NCI-H345 treated with DMSO at 0.1 percent for 48 hours (cell line): Measurements from ENCODE around the gene SHOC2.

Source experiments
- DNase-seq: peaks from one replicate; lab custom pipeline; 2025; ENCODE audit not compliant: unreplicated experiment; lab: John Stamatoyannopoulos, UW

The SHOC2 gene

DNA sequence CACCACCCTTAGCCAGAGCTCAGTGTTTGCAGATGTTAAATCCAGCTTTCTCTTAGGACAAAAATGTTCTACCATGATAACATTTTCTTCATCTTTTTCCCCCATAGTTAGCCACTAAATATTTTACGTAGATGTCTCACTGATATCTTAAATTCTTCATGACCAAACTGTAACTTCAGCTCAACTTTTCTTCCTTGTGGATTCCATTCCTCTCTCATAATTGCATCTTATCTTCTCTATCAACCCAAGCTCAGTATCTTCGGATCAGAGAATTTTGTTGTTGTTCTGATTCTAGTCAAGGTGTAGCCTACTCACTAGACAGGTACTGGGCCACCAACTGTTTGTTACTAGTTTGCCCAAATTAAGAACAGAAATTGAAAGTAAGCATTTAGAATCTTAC, 60.2 kb downstream of the SHOC2 start:
- no peak for DNase-seq

DNA sequence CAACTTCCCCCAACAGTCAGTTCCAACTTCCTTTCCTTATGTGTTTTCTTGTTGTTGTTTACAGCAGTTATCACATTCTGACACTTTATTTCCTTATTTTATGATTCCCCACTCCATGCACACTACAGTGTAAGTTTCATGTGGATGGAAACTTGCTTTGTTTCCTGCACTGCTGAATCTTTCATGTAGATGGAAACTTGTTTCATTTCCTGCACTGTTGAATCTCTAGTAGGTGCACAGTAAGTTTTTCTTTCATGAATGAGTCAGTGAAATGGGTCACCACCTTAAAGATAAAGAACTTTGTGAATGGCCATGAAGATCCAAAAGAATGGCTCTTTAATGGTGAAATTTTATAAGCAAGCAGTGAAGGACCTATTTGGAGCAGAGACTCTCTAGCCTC, 61.4 kb downstream of the SHOC2 start:
- no peak for DNase-seq

DNA sequence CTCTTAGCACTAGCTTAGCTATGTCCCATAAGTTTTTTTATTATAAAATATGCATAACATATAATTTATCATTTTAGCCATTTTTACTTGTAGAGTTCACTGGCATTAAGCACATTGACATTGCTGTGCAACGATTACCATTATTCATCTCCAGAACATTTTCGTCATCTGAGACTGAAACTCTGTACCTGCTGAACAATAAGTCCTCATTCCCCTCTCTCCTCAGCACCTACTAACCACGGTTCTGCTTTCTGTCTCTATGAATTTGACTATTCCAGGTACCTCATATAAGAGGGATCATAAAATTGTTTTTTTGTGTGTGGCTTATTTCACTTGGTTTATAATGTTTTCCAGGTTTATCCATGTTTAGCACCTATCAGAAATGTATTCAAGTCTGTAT, 64.1 kb downstream of the SHOC2 start:
- no peak for DNase-seq

DNA sequence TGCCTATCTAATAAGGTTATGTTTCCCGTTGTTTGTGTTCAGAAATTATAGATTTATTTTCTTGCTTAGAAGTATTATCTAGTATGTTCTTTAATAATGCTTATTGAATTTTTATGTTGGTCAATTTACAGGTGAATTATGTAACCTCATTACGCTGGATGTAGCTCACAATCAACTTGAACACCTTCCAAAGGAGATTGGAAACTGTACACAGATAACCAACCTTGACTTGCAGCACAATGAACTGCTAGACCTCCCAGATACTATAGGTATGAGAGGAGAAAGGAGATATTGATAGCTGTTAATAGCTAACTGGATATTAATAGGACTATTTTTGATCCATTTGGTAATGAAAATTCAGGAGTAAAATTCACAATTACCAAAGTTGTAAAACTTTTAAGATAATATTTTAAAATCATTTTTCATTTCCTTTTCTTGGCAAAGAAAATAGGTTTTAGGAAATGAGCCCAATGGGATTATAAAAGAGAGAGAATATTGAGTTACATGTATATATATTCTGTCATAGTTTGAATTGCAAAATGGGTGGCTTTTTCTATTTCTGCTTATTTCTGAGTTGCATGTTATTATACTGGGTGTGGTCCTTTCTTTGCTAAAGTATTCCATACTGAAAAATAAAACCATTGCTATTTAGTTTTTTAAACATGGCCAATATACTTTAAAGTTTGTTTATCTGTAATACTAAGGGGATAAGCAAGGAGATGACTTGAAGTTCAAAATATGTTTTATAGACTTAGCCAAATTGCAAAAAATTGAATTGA, 66.3 kb downstream of the SHOC2 start:
- DNase-seq: no peak

DNA sequence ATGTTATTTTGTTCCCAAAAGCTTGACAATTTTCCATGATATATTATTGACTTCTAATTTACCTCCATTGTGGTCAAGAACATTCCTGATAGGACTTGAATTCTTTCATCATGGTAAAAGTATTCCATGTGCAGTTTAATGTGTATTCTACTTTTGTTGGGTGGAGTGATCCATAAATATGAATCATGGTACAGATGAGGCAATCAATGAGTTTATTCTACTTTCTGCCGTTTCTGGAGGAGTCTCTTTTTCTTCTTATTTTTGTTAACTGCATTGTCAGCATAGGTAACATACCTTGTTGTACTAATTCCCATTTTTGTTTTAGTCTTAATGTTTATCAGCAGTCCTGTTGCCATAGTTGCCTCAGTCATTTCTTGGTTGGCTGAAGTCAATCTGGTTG, 69.6 kb downstream of the SHOC2 start:
- no peak for DNase-seq

DNA sequence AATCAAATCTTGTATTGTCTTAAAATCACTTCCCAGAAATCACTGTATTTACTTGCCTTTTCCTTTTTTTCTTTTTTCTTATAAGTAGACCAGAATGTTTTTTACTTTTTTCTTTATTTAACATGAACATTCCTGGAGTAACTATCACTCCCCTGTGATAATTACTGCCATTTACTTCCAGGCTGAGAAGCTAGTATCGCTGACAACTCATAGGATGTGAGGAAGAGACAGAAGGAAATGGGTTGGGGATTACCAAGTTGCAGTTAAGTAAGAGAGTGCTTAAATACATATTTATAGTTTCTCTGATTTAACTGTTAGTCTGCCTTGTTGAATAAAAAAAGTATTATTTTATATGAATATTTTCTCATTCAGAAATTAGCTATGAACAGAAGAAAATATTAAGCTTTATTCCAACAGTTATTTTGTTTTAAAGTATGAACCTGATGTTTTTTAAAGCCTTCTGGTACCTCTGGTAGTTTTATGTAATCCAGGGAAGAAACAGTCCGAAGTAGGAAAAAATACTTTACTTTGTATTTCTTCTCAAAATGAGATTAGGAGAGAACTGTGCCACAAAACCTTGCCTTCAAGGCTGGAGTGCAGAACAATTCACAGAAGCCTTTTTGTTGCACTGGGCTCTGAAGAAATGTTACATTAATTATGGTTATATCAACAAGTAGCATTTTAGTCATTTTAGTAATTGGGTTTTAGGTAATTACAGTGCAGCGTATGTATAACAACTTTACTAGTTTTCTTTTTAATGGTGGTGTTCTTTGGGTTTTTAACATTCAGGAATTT, 72.8 kb downstream of the SHOC2 start:
- DNase-seq: no peak

DNA sequence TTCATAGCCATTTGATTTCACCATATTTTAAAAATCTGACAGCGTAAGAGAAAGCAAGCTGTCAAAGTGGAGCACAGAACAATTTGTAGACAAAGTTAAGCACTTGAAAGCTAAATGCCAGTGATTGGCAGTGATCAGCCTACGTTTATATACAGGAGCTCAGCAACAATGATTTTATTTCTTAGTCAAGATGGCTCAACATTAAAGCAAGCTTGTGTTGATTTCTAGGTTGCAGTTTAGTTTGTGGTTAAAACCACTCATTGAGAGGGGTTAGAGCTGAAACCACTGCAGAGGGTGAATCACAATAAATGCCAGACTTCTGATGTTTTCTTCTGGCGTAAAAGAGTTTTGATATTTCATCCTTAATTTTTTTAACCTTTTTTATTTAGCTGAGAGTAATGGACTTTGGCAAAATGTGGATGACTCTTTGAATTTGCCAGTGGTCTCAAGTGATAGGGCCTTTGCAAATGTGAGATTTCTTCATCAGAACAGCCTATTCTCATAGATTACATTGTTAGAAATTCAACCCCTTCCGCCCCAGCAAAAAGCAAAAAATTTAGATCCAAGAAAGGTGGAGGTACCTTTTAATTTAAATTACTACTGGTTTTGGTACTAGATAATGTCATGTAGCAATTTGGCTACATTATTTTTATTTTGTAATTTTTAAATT, 73.8 kb downstream of the SHOC2 start:
- DNase-seq: no peak

DNA sequence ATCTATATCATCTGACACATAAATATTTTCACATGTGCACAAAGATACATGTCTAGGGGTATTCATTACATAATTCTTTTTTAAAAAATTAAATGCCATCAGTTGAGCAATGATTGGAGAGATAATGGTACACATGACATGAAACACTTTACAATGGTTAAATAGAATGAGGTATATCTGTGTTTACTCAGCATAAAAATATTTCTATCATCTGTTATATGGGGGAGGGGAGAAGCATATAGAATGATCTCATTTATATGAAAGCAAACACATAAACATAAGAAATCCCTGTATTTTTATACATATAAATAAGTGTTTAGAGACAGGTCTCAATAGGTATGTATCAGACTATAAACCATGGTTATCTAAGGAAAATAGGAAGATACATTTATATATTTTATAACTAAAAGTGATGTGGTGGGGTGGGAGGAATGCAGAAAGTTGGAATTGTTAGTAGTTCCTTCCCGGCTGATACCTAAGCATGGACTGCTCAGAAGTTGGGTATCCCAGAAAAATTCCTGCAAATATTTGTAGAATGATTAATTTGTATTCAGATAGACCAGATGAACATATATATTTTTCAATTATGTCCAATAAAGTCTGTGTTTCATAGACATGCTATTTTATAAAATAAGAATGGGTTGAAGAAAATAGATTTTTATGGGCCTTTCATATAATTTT, 75.1 kb downstream of the SHOC2 start:
- no peak for DNase-seq

DNA sequence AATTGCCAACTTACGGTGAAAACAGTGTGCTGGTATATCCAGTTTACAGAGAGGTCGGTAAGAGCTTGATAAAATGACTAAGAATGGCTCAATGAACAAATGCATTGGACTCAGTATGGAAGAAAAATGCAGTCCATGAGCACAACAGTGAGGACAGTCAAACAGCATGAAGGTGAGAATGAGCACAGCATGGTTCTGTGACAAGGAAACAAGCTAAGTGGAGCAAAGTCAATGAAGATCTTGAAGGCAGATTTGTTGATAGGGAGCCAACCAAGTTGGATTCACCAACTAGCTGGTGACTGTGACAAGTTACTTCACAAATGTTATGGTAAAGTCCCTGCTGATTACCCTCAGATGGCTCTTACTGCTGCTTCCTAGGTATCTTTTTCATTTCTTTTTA, 75.9 kb downstream of the SHOC2 start:
- DNase-seq: no peak

DNA sequence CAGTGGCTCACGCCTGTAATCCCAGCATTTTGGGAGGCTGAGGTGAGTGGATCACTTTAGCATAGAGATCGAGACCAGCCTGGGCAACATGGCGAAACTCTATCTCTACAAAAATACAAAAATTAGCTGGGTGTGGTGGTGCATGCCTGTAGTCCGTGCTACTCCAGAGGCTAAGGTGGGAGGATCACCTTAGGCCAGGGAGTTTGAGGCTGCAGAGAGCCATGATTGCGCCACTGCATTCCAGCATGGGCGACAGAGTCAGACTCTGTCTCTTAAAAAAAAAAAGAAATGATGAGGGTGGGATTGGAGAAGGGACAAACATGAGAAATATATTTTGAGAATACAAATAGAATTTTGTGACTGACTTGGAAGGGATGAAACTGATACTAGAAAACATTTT, 76.9 kb downstream of the SHOC2 start:
- no peak for DNase-seq

DNA sequence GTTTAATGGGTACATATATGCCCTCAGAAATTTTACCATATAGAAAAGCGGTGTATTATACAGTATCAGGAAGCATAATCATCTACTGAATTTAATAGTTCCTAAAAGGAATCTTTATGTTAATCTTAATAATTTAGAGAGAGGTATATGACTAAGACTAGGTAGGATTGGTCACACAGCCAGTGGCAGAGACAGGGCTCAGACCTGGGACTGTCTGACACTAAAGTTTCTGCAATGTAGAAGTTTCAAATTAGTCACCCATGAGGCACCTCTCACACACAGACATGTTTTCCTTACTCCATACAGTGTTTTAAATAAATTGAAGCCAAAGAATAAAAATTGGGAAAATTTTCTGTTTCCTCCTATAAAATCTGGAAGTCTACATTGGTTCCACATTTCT, 84.6 kb downstream of the SHOC2 start:
- no peak for DNase-seq

DNA sequence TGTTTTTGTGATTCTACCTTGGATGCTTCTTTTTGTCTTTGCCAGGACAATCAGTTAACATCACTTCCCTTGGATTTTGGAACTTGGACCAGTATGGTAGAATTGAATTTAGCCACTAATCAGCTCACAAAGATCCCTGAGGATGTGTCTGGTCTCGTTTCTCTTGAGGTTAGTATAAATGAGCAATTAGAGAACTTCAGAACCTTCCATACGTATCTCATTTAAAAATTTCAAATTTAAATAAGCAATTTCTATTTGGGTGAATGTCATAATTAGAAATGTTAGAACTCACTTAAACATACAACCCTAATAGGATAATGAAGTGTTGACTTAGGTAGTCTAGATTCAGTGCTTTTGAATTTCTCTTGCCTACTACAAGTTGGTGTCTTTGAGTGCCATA, 88.1 kb downstream of the SHOC2 start:
- no peak for DNase-seq

DNA sequence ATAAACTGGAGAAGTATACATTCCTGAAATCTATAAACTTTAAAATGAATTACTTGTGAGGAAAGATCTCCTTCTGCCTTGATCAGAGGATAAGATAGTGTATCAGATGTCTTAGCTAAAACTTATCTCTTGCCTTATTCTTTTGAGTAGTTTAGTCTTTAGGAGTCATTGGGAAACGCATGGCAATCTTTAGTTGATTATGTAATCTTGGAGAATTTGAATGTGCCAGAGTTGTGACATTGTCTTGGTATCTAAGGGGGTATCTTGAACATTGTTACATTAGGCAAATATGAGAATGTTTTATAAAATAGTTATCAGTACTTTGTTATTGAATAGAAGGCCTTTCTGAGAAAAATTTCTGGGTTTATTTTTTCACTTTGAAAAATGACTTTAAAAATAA, 95.8 kb downstream of the SHOC2 start:
- DNase-seq: no peak

DNA sequence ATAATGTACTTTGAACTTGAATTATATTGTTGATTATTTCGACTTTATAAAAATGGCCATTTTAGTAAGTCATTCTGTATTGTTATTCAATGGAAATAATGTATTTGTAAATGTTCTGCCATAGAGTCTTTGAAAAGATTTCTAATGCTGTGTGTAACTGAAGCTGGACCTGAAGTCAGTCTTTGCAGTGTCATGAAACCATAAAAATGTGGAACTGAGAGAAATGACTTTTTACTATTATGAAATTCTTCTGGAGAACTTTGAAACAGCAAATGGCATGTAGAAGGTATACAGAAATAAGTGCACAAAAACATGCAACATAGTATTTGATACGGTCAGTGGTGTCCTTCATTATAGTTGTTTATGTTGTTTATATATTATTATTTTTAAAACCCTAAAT, 97.7 kb downstream of the SHOC2 start:
- no peak for DNase-seq

DNA sequence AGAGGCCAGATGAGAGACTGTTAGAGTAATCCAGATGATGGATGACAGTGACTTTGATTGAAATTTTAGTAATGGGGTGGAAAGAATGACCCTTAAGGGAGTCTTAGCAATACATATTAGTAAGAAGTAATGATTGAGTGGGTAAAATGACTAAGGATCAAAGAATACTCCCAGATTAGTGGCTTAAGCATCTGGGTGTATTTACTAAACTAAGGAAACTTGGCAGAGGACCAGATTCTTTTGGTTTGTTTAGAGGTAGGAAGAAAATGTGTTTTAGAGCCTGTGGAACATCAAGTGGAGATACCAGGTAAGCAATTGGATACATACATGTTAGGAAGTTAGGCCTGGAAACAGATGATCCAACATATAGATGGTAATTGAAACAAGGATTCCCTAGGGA, 98.6 kb downstream of the SHOC2 start:
- no peak for DNase-seq

DNA sequence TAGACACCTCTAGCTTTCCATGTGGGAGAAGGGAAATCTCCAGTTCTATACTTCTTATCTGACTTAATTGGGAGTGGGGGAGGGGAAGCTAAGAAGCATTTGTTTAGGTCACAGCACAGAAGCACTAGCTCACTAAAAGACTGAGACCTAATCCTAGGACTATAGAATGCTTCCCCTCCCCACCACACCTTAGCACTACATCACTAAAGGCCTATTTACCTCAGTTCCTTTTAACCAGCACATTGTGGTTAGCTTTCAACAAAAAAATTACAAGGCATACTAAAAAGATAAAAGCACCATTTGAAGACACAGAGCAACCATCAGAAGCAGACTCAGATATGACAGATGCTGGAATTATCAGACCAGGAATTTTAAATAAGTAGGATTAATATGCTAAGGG, 103.7 kb downstream of the SHOC2 start:
- DNase-seq: no peak

DNA sequence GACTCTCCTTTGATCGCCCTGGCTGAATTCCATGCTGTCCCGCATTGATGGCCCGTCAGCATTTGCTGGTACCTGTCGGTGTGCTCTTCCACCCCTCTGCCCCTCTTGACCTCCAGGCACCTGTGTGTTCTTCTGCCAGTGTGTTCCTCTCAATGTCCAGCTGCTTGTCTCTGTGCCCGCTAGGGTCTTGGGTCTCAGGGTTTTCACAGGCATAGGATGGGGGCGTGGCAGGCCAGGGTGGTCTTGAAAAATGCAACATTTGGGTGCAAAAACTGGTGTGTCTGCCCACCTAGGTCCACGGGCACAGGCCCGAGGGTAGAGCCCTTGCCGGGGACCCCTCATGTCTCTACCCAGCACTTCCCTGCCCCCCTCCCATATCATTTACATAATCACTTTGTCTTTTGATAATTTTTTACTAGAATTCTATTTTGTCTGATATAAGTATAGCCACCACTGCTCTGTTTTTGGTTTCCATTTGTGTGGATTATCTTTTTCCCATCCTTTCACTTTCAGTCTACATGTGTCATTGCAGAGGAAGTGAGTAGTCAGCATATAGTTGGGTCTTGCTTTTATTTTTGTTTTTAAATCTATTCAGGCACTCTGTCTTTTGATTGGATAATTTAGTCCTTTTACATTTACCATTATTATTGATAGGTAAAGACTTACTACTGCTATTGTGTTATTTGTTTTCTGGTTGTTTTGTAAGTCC, 110.8 kb downstream of the SHOC2 start:
- no peak for DNase-seq

DNA sequence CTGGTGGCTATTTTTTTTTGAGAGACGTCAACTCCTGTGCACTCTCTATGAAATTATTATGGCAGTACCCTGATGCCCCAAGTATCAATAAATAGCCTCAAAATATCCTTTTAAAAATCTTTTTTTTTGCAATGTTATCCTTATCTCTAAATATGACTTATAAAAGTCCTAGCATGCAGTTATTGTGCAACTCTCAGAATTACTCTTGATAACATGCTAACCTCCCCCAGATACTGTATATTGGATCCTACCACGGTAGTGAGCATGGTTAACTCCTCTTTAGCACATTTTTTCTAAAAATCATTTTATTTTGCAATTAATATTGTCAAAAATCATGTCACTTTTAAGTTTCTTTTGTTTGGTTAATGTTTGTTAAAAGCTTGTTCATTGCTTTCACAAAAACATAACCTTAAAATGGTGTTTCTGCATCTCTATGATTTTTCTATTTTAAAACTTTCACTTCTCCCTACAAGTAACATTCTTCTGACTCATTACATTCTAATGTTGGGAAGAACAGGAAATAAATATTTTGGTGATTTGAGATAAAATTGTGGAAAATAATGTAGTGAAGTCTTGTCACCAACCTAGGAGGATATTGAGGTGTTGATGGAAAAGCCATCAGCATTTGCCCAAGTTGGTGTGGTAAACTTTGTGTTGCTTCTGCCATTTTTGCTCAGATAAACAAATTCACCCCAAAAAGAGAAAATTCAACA, 115.3 kb downstream of the SHOC2 start:
- no peak for DNase-seq

DNA sequence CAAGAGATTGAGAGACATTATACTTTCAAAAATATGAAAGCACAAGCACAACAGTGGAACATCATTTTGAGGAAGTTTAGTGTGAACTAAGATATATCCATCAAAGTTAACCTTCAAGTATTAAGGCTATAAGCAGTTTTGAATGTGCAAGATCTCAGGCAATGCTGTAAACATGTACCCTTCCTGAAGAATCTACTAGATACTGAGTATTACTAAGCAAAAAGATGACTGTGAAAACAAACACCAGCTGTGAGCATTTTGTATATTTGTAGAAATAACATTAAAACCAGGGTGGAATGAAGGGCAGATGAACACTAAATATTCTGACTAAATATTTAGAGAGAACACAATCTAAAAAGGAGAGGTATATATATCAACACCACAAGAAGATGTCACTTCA, 116.1 kb downstream of the SHOC2 start:
- DNase-seq: no peak

DNA sequence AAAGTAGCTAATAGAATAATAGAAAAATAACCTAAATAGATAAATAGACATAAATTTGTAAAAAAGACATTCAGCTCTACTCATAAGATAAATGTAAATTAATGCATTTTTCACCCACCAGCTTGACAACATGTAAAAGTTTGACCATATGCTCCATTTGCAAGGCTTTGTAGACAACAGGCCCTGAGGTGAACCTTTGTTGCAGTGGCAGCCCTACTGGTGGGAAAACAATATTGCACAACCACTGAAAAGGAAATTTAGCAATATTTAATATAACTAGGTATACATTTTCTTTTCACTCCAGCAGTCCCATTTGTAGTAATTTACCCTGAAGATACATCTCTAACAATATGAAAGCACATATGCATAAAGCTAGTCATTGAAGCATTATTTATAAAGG, 118.5 kb downstream of the SHOC2 start:
- no peak for DNase-seq
